ENCODE measurements around the gene SEZ6.

The SEZ6 gene

GRCh38 chr17:29005936-29006511, at the start of gene SEZ6:
SEZ6 (minus strand) TSS chr17:29006033; CDS start chr17:29005869, 164 bp downstream.
- intact Hi-C loops (cut with DNase I), result no loop called here
- DNase-seq, result peak; percentile 71 to 95 (median 90)

DNA sequence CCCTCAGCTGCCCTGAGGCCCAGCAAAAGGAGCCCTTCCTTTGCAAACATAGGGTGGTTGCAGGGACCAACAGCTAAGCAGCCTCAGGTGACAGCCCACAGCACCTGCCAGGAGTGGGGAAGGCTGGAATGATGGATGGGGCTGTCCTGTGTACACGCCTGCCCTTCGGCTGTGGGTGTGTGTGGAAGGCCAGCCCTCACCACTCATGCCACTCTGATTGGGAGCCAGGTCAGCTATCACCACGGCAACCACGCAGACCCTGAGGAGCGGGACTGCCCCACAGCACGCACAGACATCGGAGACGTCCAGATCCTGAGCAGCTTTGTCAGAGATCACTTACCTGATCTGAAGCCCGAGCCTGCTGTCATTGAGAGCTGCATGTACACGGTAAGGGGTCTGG, 49.0 kb upstream of the SEZ6 start:
- no peak for DNase-seq
- intact Hi-C loops (cut with DNase I), result no loop called here

- intact Hi-C loops (cut with DNase I), result no loop called here
- peak in 1 of 42 donors; percentile 32 for DNase-seq
These were observed 45.9 kb upstream of the SEZ6 start for GRCh38 chr17:29051731-29052130.

- intact Hi-C loops (cut with DNase I), result no loop called here
- no peak for DNase-seq
These were observed 45.4 kb upstream of the SEZ6 start for GRCh38 chr17:29051194-29051593.

DNA sequence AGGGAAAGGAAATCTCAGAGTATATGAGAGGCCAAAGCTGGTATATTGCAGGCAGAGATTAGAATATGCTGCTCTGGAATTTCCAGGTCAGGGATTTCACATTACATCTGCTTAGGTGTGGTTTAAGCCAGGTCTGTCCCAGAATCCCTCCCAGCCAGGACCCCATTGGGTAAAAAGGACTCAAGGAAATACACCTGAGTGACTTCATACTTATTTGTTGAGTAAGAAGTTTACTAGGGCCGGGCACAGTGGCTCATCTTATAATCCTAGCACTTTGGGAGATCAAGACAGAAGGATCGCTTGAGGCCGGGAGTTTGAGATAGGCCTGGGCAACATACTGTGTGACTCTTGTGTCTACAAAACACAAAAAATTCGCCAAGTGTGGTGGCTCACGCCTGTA, 44.3 kb upstream of the SEZ6 start:
- intact Hi-C loops (cut with DNase I), result no loop called here
- no peak for DNase-seq

DNA sequence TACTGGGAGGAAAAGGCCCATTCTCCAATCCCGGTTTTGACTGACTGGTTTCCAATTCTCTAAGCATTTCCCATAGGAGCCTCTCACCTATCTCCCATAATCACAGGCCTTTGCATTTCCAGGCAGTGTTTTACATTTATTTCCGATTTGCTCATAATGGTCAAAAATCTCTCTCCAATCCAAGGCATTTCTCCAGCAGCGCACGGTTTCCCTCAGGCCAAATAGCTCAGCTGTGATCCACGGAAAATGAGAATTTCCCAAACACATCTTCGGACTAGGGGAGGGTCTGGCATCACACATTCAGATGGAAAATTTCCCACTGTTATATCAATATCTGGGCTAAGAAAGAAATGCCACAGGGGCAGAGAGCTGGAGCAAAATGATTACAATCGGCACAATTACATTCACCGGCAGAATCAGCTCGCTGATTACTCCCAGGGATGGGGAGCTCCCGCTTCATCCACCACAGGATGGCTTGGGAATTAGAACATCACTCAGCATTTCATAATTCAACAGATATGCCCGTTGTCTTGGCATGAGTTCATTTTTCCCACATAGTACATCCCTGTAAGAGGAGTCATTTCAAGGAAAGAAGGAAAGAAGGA, 43.8 kb upstream of the SEZ6 start:
- intact Hi-C loops (cut with DNase I), result no loop called here
- no peak for DNase-seq

GRCh38 chr17:29048440-29049368, 42.9 kb upstream of the SEZ6 start:
- DNase-seq, result no peak
- intact Hi-C loops (cut with DNase I), result no loop called here

DNA sequence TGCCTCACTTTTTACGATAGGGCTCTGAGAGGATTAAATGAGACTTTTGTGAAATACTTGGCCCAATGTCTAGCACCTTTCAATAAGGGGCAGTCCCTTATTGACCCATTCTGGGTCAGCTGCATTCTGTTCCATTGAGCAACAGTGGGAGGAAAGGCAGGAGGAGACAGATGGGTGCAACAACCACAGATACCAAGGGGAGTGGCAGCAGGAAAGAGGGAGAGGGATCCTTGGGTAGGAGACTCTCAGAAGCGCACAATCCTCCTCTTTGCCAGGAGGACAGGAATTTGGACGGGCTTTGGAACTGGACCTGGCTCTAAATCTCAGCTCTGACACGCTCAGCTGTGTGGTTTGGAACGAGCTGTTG, 40.6 kb upstream of the SEZ6 start:
- DNase-seq, result no peak
- intact Hi-C loops (cut with DNase I), result no loop called here

DNA sequence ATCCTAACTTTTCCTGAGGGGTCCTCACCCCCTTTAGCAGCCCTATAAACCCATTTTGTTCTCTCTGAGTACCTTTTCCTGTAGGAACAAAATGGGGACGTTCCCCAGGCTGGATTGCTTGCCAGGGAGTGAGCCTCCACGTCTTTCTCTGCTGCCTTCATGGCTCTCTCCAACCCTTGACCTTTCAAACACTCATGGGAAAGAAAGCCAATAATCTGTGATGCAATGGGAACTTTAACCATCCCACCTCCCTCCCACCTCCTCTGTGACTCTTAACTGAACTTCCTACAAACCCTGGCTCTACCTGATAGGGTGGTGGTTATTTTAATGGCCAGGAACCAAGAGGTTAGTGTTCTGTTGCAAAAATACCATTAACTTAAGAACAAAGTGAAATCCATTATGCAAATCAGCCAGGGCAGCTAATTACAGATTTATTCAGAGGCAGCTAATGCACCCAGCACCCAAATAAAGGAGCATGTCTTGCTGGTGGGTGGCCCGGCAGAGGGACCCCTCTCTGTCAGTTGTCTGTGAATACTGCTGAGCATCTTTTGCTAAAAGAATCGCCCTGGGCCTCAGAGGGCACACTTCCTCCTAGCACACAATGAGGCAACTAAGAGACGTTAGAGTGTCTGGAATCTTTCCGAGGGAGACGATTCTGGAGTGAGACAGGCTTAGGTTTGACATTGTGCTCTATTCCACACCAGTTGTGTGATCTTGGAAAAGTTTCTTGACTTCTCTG, 40.1 kb upstream of the SEZ6 start:
- no peak for DNase-seq
- intact Hi-C loops (cut with DNase I), result no loop called here

GRCh38 chr17:29045026-29045425, 39.2 kb upstream of the SEZ6 start:
- intact Hi-C loops (cut with DNase I), result no loop called here
- no peak for DNase-seq

DNA sequence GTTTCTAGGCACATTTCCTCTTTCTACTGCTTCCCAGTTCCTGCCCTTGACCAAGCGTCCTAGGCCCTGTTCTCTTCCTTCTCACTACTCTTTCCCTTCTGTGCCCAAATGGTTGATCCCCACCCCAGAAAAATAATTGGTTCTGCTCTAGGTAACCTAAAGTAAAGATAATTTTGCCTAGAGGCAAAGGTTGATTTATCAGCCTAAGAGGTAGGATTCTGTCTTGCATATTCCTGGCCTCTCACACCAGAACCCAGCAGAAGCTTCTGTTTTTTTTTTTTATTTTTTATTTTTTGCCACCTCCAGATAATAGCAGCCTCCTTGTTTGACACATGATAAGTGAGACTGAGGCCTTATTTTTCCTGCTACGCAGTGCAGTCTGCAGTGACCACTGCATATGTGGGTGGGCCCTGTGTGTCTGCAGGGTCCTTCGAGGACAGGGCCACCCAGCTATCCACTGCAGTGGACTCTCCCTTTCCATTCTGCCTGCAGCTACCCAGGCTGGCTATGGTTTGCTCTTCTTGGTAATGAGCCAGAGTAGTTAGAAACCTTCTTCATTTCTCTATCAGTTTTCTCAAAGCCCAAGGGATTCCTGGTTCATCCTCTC, 37.8 kb upstream of the SEZ6 start:
- DNase-seq, result peak in 2 of 42 donors; percentile 26 to 40
- intact Hi-C loops (cut with DNase I), result no loop called here

GRCh38 chr17:29042679-29043538, 37.1 kb upstream of the SEZ6 start, which contains the start of gene PIPOX:
PIPOX (plus strand) TSS chr17:29043141; CDS start chr17:29043226, 85 bp downstream.
- peak in 33 of 42 donors; percentile 5 to 74 (median 41) for DNase-seq
- intact Hi-C loops (cut with DNase I), result no loop called here

GRCh38 chr17:29042026-29042678, 36.3 kb upstream of the SEZ6 start:
- intact Hi-C loops (cut with DNase I), result no loop called here
- DNase-seq, result no peak

- intact Hi-C loops (cut with DNase I), result no loop called here
- DNase-seq, result no peak
These were observed 35.7 kb upstream of the SEZ6 start for GRCh38 chr17:29041571-29041970.

DNA sequence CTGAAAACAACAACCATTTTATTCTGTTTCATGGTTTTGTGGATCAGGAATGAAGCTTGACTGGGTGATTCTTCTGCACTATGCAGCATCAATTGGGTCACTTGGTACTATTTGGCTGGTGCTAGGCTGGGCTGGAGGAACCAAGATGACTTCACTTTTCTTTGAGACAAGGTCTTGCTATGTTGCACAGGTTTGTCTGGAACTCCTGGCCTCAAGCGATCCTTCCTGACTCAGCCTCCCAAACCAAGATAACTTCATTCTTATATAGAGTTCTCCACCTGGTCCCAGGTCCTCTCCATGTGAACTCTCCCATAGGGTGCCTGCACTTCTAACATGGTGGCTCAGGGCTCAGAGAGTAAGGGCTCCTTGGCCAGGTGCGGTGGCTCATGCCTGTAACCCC, 35.3 kb upstream of the SEZ6 start:
- no peak for DNase-seq
- intact Hi-C loops (cut with DNase I), result no loop called here

- DNase-seq, result peak in 17 of 42 donors; percentile 14 to 65 (median 37)
- intact Hi-C loops (cut with DNase I), result no loop called here
These were observed 34.1 kb upstream of the SEZ6 start for GRCh38 chr17:29039764-29040598.
